GM19463 (cell line): Measurements from ENCODE around the gene TRIOBP.

ENCODE experiments used
- ATAC-seq: cut with Tn5 transposase; IDR thresholded peaks from one replicate; pipeline ENCODE4 v1.9.1; 2021; ENCODE audit warnings: mild to moderate bottlenecking, moderate library complexity; ENCODE audit not compliant: unreplicated experiment

TRIOBP gene

GRCh38 chr22:37664249-37665101, 32.4 kb upstream of the TRIOBP start:
- no peak for ATAC-seq

GRCh38 chr22:37665487-37665886, 31.4 kb upstream of the TRIOBP start:
- no peak for ATAC-seq

GRCh38 chr22:37669586-37669985, 27.3 kb upstream of the TRIOBP start:
- ATAC-seq = no peak

GRCh38 chr22:37672206-37672919, 24.5 kb upstream of the TRIOBP start:
- ATAC-seq = no peak

- no peak for ATAC-seq
These were observed 23.9 kb upstream of the TRIOBP start for GRCh38 chr22:37672920-37673455.

- ATAC-seq = no peak
These were observed 22.6 kb upstream of the TRIOBP start for GRCh38 chr22:37674248-37674647.

GRCh38 chr22:37674951-37675929, 21.6 kb upstream of the TRIOBP start, which contains the start of gene LGALS1:
LGALS1 (plus strand) TSS chr22:37675636; CDS start chr22:37675703, 67 bp downstream.
- no peak for ATAC-seq

GRCh38 chr22:37675930-37676735, 20.7 kb upstream of the TRIOBP start:
- ATAC-seq = no peak

GRCh38 chr22:37676736-37677492, 19.9 kb upstream of the TRIOBP start:
- ATAC-seq = peak; percentile 59

- peak; percentile 1 for ATAC-seq
These were observed 19.3 kb upstream of the TRIOBP start for GRCh38 chr22:37677493-37677974.

- ATAC-seq = no peak
These were observed 18.5 kb upstream of the TRIOBP start for GRCh38 chr22:37678372-37678771.

GRCh38 chr22:37679670-37680069, 17.2 kb upstream of the TRIOBP start:
- no peak for ATAC-seq

GRCh38 chr22:37680191-37680851, 16.5 kb upstream of the TRIOBP start:
- ATAC-seq = no peak

GRCh38 chr22:37681001-37681424, 15.8 kb upstream of the TRIOBP start:
- ATAC-seq = no peak

GRCh38 chr22:37681556-37682049, 15.2 kb upstream of the TRIOBP start:
- ATAC-seq = no peak

- no peak for ATAC-seq
These were observed 11.8 kb upstream of the TRIOBP start for GRCh38 chr22:37684803-37685615.
